GM18526 (cell line): ENCODE results near the gene UBA52.

Source experiments
- POLR2A ChIP-seq: IDR thresholded peaks from 3 replicates; pipeline ENCODE4 v1.6.1; 2011; ENCODE audit not compliant: insufficient read length; ENCODE audit errors: extremely low read depth

Gene UBA52

DNA sequence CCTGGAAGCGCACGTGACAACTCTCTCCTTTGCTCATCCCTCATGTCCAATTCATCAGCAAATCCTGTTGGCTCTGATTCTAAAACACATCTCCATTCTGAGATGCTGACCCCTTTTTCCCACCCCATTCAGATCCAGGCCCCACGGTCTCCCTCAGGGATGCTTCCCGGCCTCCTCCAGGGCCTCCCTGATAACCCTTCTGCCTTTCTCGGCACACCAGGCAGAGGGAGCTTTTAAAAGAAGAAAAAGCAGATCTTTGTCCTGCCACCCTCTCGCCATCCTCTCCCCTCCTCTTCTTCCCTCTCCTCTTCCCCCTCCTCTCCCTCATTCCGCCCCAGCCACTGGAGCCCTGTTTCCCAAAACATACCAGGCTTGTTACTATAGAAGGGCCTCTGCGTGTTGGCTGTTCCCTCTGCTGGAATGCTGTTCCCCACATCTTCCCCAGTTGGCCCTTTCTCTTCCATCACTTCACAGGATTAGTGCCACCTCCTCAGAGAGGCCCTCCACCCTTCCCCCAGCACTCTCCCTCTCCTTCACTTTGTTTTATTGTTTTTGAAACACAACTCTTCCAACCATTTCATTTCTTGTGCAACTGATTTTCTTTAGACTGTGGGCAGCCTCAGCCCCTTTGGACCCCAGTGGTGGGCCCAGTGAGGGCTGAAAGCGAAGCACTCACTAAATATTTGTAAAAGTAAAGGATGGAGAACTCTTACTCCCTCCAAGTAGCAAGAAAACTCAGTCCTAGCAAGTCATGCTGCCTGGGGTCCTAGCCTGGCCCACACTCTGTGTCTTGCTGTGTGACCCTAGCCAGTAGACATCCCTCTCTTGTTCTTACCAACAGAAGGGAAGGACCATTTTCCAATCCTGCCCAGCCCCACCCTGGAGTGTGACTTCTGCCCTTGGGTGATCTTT, 37.4 kb downstream of the UBA52 start:
- no peak for TF ChIP-seq POLR2A

DNA sequence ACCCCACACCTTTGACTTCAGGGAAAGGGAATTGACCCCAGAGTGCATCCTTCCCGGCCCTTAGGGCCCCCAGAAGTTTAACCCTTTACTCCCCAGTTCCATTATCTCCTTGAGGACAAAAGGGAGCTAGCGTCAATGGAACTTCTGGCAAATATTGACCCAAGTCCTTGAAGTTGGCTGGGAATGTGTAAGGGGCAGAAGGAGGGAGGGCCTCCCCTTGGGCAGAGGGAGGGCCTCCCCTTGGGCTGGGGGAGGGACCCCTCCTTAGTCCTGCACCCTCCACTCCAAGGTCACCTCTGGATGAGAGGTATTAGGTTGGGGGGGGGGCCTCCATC, 38.0 kb downstream of the UBA52 start:
- no peak for TF ChIP-seq POLR2A

DNA sequence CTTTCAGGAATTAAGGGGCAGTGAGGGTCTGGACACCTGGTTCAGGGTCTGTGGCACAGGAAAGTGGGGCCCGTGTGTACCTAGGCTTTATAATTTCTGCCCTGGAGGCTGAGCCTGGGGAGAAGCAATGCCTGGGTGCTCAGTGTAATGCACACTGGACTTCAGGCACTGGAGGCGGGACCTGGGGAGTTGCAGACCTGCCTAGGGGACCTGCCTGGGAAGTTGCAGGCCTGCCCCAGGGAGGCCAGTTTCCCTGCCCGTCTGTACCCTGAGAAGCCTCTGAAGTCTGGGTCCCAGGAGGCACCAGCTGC, 38.5 kb downstream of the UBA52 start:
- no peak for TF ChIP-seq POLR2A

DNA sequence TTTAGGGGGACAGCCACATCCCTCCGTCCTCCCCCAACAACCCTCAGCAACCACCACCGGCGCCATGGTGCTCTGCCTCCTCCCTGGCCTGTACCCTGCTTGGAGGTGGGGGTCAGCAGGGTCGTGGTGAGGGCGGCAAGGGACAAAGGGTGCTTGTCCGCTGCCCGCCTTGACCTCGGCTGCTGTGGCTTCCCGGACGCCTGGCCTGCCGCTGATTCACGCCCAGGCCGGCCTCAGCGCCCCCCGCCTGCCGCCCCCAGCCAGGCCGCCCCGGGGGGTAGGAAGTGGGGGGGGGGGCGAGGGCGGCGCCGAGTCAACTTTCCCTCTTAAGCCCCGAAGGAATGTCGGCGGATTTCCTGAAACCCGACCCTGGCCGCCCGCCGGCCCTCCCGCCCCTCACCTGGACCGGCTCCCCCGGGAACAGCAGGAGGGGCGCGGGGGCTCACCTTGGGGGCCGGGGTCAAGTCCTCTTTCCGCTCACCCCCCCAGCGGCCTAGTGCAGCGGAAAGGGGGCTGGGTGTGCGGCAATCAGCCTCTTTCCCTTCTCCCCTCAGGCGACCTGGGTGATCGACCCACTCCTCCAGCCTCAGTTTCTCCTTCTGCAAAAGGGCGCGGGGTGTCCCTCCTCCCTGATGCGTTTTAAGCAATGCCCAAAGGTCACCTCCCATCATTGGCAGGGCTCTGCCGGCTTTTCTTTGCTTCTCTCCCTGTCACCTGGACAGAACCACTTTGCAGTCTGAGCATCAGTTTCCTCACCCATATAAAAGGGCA, 39.1 kb downstream of the UBA52 start:
- TF ChIP-seq POLR2A: no peak

DNA sequence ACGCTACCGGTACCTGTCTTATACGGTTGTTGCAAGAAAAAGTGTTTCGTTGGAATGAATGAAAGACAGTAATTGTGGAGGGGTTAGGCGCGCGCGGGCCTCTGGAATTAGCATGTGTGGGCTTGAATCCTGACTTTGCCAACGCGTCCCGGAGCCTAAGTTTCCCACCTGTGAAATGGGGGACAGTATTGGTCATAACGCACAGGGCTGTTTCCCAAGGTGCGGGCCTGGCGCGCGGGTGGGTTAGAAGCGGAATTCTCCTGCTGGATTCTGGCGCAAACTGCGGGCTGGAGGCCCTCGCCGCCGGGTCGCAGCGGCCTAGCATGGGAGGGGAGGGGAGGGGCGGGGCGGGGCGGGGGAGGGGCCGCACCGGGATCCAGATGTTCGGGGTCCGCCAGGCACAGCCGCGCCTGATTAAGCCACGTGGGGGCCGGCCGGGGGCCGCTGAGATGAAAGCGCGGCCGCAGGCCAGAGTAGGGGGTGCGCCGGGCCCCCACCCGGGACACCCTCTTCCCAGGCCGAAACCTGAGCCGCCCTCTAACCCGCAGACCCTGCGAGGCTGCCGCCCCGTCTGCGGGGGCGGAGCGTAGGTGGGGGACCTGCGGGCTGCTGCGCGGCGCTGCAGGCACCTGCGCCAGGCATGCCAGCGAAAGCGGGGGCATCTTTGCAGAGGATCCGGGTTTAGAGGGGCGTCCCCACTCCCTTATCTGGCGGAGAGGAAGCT, 39.8 kb downstream of the UBA52 start:
- no peak for TF ChIP-seq POLR2A

DNA sequence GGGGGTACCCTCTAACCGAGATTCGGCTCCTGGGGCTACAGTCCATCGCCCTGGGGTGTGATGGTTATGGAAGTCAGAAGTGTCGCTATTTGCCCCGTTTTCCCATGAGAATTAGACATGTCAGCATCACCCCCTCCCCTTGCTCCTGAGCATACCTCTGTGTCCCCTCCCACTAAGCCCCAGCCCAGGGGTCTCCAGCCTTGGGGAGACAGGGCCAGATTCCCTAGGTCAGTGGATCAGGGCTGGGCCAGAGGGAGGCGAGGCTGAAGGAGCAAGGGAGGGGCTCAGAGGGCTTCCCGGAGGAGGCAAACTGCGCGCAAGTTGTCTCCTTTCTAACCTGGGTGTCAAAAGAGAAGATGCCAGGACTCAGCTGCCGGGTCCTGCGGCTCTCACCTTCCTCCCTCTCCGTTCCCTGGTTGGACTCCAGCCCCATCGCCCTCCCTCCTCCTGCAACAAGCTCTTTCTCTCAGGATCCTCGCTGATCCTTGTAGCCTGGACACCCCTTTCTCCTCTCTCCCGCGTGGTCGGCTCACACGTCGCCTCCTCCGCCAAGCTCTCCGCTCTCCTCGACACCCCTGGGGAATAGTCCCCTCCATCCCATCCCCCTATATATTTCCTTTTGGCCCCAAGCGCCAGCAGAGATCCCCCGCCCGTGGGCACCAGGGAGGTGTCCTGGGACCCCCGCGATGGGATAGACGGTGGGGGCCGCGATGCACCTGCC, 40.6 kb downstream of the UBA52 start:
- TF ChIP-seq POLR2A: no peak

DNA sequence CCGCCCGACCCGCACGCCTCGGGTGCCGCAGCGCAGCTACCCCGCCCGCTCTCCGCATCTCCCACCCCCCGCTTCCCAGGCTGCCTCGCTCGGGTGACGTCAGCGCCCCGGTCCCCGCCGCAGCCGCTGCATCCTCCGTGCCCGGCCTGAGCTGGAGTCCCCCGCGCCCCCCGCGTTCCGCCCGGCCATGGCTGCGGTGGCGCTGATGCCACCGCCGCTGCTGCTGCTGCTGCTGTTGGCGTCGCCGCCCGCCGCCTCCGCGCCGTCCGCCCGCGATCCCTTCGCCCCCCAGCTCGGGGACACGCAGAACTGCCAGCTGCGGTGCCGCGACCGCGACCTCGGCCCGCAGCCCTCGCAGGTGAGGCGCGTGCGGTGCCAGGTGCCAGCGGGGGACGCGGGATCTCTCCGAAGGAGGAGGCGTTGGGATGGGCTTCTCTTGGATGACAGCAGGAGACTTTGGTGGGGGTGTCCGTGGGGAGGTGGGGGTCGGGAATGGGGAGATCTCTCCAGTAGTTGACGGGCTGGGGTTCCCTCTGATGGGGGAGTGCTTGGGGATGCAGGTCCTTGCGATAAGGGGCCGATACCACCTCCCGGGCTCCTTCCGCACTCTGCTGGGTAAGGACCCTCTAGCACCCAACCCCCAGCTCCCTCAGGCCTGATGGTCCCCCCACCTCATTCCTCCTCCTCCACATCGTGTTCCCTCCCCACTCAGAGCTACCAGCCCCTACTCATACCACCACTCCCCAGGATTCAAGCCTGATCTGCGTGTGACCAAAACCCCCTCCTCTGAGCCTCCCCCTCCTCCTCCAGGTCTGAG, 41.3 kb downstream of the UBA52 start, which contains the start of gene TMEM59L:
TMEM59L (plus strand) TSS at position 99 of the 817 bp plus-strand sequence; CDS start at position 188, 89 bp downstream.
- no peak for TF ChIP-seq POLR2A

DNA sequence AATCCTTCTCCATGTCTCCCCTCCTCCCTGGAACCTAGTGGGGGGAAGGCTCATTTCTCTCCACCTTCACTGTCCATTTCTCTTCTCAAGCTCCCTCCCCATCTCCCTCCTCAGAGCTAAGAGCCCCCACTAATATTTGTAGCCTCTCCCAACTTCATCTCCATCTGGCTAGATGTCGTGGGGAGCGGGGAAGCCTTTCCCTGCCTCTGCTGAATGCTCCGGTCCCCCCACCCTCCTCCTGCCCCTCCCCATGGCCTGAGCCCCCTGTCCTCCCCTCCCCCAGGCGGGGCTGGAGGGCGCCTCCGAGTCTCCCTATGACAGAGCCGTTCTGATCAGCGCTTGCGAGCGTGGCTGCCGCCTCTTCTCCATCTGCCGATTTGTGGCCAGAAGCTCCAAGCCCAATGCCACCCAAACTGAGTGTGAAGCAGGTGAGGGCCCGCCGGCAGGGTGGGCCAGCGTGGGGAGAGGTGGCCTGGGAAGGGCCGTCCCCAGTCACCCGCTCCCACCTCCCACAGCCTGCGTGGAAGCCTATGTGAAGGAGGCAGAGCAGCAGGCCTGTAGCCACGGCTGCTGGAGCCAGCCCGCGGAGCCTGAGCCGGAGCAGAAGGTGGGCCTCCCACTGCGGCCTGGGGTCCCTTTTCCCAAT, 42.1 kb downstream of the UBA52 start:
- TF ChIP-seq POLR2A: no peak

DNA sequence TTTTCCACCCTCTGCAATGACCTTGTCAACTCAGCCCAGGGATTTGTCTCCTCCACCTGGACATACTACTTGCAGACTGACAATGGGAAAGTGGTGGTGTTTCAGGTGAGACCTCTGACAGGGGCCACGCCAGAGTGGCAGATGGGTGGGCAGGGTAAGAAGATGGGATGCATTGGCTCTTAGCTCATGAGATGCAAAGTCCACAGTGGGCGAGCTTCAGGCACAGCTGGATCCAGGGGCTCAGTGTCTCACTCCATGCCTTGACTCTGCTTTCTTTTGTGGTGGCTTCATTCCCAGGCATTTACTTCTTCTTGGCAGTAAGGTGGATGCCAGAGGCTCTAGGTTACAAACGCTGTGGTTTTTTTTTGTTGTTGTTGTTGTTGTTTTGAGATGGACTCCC, 44.4 kb downstream of the UBA52 start:
- no peak for TF ChIP-seq POLR2A

DNA sequence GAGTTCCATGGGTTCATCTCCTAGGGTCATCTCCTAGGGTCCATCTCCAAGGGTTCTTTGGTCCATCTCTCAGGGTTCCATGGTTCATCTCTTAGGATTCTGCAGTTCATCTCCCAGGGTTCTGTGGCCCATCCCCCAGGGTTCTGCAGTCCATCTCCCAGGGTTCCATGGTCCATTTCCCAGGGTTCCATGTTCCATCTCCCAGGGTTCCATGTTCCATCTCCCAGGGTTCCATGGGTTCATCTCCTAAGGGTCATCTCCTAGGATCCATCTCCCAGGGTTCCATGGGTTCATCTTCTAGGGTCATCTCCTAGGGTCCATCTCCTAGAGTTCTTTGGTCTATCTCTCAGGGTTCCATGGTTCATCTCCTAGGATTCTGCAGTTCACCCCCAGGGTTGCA, 45.9 kb downstream of the UBA52 start:
- no peak for TF ChIP-seq POLR2A

DNA sequence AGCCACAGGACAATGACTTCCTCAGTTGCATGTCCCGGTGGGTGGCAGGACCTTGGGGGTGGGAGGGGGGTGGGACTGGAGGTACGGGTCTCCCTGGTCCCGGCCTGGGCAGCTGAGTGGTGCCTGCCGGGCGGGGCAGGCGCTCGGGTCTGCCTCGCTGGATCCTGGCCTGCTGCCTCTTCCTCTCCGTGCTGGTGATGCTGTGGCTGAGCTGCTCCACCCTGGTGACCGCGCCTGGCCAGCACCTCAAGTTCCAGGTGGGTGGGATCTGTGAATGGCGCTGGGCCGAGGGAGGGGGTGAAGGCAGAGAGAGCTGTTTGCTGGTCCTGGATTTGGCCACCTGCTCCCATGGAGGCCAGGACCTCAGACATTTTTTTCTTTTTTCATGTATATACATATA, 46.6 kb downstream of the UBA52 start:
- TF ChIP-seq POLR2A: no peak

DNA sequence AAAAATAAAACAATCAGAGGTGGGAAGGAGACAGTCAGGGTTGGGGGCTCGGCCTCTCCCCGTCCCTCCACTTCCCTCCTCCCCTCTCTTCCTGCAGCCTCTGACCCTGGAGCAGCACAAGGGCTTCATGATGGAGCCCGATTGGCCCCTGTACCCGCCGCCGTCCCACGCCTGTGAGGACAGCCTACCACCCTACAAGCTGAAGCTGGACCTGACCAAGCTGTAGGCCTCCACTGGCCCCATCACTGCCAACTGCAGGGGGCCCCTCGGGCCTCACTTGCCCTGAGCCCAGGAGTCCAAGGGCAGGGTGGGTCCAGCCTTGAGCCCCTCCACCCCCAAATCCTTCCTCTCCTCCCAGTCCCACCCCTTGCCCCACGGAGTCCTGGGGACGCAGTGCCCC, 48.7 kb downstream of the UBA52 start:
- no peak for TF ChIP-seq POLR2A

DNA sequence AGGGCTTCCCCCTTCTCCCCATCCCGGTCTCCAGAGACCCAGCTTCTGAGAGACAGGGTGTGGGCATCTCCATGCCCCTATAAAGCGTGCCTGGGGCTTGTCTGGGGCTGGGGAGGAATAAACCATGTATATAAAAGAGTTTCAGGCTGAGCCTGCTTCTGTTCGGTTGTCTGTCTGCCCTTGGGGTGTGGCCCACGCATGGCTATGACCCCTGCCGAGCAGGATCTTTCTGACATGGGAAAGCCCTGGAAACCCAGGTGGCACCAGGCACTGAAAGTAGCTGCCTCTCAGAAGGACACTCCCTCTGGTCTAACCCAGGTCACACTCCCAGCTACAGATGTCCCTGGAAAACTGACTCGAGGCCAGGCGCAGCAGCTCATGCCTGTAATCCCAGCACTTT, 49.2 kb downstream of the UBA52 start:
- TF ChIP-seq POLR2A: no peak

DNA sequence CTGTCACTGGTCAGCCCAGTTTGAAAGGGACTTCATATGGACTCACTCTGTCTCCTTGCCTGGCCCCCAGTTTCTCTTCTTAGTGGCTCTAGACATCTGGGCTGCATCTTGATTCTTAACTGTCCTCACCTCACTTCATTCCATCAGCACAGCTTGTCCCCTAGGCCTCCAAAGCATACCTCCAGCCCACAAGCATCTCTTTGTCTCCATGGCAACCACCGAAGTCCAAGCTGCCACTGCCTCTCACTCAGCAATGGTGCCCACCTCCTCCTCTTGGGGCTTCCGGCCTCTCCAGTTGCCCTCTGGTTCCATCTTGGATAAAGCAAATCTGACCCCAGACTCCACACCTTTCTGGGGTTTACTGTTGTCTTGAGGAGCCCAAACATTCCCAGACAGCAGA, 55.2 kb downstream of the UBA52 start:
- TF ChIP-seq POLR2A: no peak
